ENCODE measurements around the gene IHH. TPM values are rescaled to one million over a fixed set of nuclear protein-coding genes. Genes with fewer than 3 reads are reported as not detected.

IHH gene
- polyA plus RNA-seq, 3 donors = not detected

DNA sequence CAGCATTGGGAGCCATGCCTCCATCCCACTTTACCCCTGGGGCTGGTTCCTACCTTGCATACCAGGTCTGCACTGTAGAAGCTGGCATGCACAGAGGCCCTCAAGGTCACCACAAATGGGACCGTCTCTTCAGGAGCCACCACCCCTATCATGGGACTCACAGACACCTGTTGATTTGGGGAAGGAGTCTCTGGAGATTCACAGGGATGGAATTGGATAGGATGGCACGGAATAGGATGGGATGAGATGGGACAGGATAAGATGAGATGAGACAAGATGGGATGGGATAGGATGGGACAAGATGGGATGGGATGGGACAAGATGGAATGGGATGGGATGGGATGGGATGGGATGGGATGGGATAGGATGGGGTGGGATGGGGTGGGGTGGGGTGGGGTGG lies 51.4 kb downstream of the IHH start:
- Mint-ChIP-seq H3K27ac (no peak overlapping the region), H3K4me3 (no peak overlapping the region), H3K27me3 (ENCODE audit: low read depth in 3 of 3) (peaks cover 31 to 61% (median 39%) of the 10 kb centered on the region in 3 donors), H3K4me1 (no peaks in the 10 kb centered on the region), H3K36me3 (no peaks in the 10 kb centered on the region), H3K9me3 (peaks cover 0 to 8% (median 1%) of the 10 kb centered on the region in 7 donors)
- no peak overlapping the region for H3K4me2 ChIP-seq (replicated peaks; ENCODE audit: extremely low read depth, low read length, poor library complexity, severe bottlenecking)
- no peaks in the 10 kb centered on the region for H4K20me1 ChIP-seq (ENCODE audit: insufficient read depth, low read length)
- no peak overlapping the region for H3K27ac ChIP-seq (ENCODE audit: low read depth in 1 of 2, low read length in 2 of 2)
- TF ChIP-seq CTCF (IDR thresholded peaks at IDR 0.05) = no peak
- no peaks in the 10 kb centered on the region for H3K79me2 ChIP-seq (ENCODE audit: insufficient read depth, low read length)
- intact Hi-C loops (cut with micrococcal nuclease) = no loop called here
- peaks cover 2 to 26% of the 10 kb centered on the region in 2 donors for H3K27me3 ChIP-seq (ENCODE audit: control insufficient read depth in 2 of 2, insufficient read depth in 2 of 2, low read length in 2 of 2)
- no peaks in the 10 kb centered on the region for H3K4me1 ChIP-seq (ENCODE audit: control insufficient read depth in 1 of 2, insufficient read depth in 2 of 2, low read length in 2 of 2)
- no peak overlapping the region for H2AFZ ChIP-seq (ENCODE audit: insufficient read depth, low read depth, low read length, poor library complexity, severe bottlenecking)
- H3K9ac ChIP-seq (ENCODE audit: insufficient read depth, low read length, poor library complexity, severe bottlenecking) = no peak overlapping the region
- H3K4me3 ChIP-seq (replicated peaks in 1 of 3; ENCODE audit: low read depth in 2 of 3, low read length in 3 of 3) = no peak overlapping the region
- H3K36me3 ChIP-seq (replicated peaks in 1 of 2; ENCODE audit: control insufficient read depth in 1 of 2, insufficient read depth in 2 of 2, low read length in 2 of 2) = no peaks in the 10 kb centered on the region
- H3K9me3 ChIP-seq (replicated peaks in 1 of 2; ENCODE audit: control insufficient read depth in 1 of 2, insufficient read depth in 1 of 2, low read length in 2 of 2) = peaks cover 0 to 2% of the 10 kb centered on the region in 2 donors
- WGBS (ENCODE audit: insufficient coverage) = 70% methylated on average over 1 of the region's 2 CpGs
- DNase-seq = no peak

Small RNA genes lying within 50 kb of the gene (small RNA-seq; reads per million reads assigned to genes)
- not detected for gene MIR3131 (ENCODE audit: insufficient read length, low read depth)
- not detected for gene RN7SL764P (ENCODE audit: insufficient read length, low read depth)

Other genes starting within 250 kb of the IHH start
- not detected for gene PRKAG3, start 229.1 kb downstream of the IHH start, polyA plus RNA-seq
- under 1 TPM; 0.27 to 0.65 (median 0.37) TPM for gene WNT6, start 201.1 kb downstream of the IHH start, polyA plus RNA-seq
- under 1 TPM in 1 of 3 donors, not detected in 2; 0.04 TPM for gene WNT10A, start 180.1 kb downstream of the IHH start, polyA plus RNA-seq
- gene CDK5R2, start 101.3 kb downstream of the IHH start, polyA plus RNA-seq = not detected
- gene FEV, start 75.7 kb downstream of the IHH start, polyA plus RNA-seq = not detected
- gene CRYBA2, start 67.5 kb downstream of the IHH start, polyA plus RNA-seq = not detected
- not detected for gene CFAP65, start 19.4 kb downstream of the IHH start, polyA plus RNA-seq
- gene NHEJ1, start 99.9 kb upstream of the IHH start, polyA plus RNA-seq = 10 to 100 TPM; 12.6 to 20.9 (median 20.3) TPM
- 1 to 10 TPM in 1 of 3 donors, not detected in 2; 1.1 TPM for gene SLC23A3, start 109.1 kb upstream of the IHH start, polyA plus RNA-seq
- 100 to 1,000 TPM in 1 of 3 donors, 10 to 100 TPM in 2; 68.8 to 109 (median 71.3) TPM for gene CNPPD1, start 116.0 kb upstream of the IHH start, polyA plus RNA-seq
- gene RETREG2, start 117.4 kb upstream of the IHH start, polyA plus RNA-seq = 10 to 100 TPM; 37.7 to 60.9 (median 39.4) TPM
- gene ZFAND2B, start 145.9 kb upstream of the IHH start, polyA plus RNA-seq = 10 to 100 TPM; 45.7 to 98.9 (median 53.2) TPM
- gene ABCB6, start 158.0 kb upstream of the IHH start, polyA plus RNA-seq = 1 to 10 TPM in 1 of 3 donors, under 1 TPM in 2; 0.28 to 4.8 (median 0.58) TPM
- gene ATG9A, start 168.7 kb upstream of the IHH start, polyA plus RNA-seq = 10 to 100 TPM; 24.7 to 55.2 (median 26.3) TPM
- gene ANKZF1, start 168.9 kb upstream of the IHH start, polyA plus RNA-seq = 10 to 100 TPM in 2 of 3 donors, 1 to 10 TPM in 1; 7.6 to 79.3 (median 10.4) TPM
- 10 to 100 TPM in 1 of 3 donors, 1 to 10 TPM in 2; 4.0 to 11.7 (median 7.7) TPM for gene GLB1L, start 184.5 kb upstream of the IHH start, polyA plus RNA-seq
- 10 to 100 TPM; 16.7 to 40.7 (median 17.8) TPM for gene STK16, start 184.6 kb upstream of the IHH start, polyA plus RNA-seq
- gene TUBA4B, start 192.3 kb upstream of the IHH start, polyA plus RNA-seq = not detected
- 100 to 1,000 TPM in 1 of 3 donors, 10 to 100 TPM in 2; 72.7 to 452 (median 81.9) TPM for gene TUBA4A, start 193.0 kb upstream of the IHH start, polyA plus RNA-seq
- gene DNAJB2, start 218.4 kb upstream of the IHH start, polyA plus RNA-seq = 10 to 100 TPM in 1 of 3 donors, 1 to 10 TPM in 2; 1.7 to 55.4 (median 1.9) TPM
- gene PTPRN, start 248.5 kb upstream of the IHH start, polyA plus RNA-seq = not detected

Measured in CD14-positive monocyte (primary cell).